Stimulated activated CD4-positive, alpha-beta T cell treated with anti-CD3 and anti-CD28 coated beads, TNF-alpha, amount 100 ng/mL, for 48 hours (primary cell): ENCODE results near the gene NFIA.
"Not testable (repeated sequence)": the region's sequence is repeated elsewhere in the genome, so short reads cannot be mapped to it uniquely, and the experiment has no call there.

Source experiments
- DNase-seq, 3 donors: peaks; one replicate each; pipeline ENCODE4 v3.0.0-alpha.2; 2020; ENCODE audit warnings: low read depth in 3 of 3

NFIA gene

DNA sequence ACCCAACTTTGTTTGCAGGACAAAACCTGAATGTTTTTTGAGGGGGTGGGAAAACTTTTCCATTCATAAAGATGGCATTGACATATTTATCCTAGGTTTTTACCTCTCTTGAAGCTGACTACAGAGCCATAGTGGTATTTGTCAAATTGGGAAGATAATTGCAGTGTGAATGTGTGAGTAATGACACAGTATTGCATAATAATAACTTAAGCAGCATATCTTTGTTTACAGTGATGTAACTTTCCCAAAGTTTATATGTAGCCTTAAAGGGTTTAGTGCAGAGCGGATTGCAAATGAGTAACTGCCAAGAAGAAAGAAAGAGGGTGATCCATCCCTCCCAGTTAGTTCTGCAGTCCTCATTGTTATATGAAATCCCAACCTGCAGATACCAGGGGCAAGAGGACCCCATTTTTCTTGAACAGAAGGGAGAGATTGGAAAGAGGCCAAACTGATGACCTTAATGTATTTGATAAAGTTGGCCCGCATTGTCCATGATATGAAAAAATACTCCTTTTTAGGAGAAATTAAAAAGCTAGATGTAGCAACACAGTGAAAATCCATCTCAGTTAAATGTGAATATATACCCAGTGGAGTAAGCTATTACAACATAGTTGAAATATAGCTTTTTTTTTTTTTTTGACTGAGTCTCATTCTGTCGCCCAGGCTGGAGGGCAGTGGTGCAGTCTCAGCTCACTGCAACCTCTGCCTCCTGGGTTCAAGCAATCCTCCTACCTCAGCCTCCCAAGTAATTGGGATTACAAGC, 23.7 kb upstream of the NFIA start:
- DNase-seq, result no peak

- not testable (repeated sequence) for DNase-seq
Observed at GRCh38 chr1:61061601-61062000, 20.8 kb upstream of the NFIA start.

DNA sequence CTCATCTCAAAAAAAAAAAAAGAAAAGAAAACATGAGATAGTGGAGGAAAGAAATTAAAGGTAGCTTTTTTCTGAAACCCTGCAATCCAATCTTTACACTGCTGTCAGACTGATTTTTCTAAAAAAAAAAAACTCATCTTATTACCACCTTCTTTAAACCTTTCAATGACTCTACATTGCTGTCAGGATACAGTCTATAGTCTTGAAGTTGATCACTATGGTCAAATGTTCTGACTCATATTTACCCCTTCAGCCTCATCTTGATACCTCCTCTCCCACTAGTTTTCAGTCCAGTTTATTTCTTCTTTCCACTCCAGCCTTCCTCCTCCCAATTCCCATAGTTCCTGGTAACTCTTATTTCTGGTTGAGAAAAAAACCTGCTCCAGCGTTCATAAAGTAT, 17.7 kb upstream of the NFIA start:
- DNase-seq, result no peak

DNA sequence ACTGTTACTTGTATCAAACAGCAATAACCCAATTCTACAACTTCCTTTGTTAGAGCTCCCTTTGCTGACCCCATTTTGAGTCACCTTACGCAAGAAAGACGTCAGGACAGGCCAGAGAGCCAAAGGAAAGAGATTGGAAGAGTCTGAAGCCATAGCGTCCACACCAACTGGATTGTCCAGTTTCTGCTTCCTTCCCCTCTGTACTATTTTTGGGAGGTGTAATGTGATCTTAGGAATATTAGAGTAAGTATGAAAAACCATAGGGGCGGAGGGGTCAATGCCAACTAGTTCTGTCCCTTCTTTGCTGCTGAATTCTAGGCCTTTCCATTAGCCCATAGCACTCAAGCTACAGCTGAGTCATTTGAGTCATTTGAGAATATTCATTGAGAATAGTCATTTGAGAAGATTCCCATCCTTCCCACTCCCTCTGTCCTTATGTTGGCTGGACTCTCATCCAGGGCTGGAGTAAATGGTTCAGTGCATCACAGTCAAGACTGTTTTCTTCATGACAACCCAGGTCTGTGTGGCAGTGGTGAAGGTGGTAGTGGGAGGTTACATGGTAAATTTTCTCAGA, 14.8 kb upstream of the NFIA start:
- DNase-seq, result no peak

DNA sequence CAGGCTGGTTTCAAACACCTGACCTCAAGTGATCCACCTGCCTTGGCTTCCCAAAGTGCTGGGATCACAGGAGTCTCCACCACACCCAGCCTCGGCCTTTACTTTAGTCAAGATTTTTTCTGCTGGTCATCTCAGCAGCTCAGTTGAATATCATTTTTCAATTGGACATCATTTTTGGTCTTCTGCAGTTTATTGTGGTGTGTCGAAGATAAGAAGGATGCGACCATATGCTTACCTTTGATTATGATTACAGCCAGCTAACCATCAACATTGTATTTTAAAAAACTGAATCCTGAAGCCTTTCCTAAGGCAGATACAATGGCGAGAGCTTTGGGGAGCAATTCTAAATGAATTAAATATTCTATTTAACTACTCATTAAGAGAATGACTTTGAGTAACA, 12.3 kb upstream of the NFIA start:
- no peak for DNase-seq

DNA sequence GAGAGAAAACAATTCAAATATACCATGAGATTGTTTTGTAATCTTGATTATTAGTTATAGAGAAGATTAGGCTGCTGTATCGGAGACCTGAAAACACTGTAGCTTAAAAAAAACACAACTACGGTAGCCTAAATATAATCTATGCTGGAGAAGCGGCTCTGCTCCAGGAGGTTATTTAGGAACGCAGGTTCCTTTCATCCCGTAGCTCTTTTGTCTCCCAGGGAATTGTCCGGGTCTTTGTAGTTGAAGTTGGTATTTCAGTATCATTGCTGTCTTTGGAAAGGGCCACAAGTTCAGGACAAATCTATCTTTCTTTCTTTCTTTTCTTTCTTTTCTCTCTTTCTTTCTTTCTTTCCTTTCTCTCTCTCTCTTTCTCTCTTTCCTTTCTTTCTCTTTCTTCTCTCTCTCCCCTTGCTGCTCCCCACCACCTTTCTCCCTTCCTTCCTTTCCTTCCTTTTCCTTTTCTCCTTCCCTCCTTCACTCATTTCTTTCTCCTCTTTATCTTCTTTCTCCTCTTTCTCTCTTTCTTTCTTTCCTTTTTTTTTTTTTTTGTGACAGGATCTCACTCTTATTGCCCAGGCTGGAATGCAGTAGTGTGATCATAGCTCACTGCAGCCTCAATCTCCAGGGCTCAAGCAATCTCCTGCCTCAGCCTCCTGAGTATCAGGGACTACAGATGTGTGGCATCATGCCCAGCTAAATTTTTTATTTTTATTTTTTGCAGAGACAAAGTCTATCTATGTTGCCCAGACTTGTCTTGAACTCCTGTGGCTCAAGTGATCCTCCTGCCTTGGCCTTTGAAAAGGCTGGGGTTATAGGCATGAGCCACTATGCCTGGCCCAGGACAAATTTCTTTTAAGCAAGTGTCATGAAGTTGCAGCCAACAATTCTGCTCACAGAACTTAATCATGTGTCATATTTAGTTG, 10.9 kb upstream of the NFIA start:
- no peak for DNase-seq

GRCh38 chr1:61073871-61074270, 8.5 kb upstream of the NFIA start:
- DNase-seq, result no peak

DNA sequence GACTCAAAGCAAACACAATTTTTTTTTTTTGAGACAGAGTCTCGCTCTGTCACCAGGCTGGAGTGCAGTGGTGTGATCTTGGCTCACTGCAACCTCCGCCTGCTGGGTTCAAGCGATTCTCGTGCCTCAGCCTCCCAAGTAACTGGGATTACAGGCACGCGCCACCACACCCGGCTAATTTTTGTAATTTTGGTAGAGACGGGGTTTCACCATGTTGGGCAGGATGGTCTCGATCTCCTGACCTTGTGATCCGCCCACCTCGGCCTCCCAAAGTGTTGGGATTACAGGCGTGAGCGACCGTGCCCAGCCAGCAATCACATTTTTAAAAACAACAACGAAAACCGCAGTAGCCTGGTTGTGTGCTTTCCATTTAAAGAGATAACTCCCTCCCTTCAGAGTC, 6.5 kb upstream of the NFIA start:
- DNase-seq, result not testable (repeated sequence)

- DNase-seq, result peak; percentile 40 to 62 (median 52)
Observed at GRCh38 chr1:61076728-61077675, 5.4 kb upstream of the NFIA start.

DNA sequence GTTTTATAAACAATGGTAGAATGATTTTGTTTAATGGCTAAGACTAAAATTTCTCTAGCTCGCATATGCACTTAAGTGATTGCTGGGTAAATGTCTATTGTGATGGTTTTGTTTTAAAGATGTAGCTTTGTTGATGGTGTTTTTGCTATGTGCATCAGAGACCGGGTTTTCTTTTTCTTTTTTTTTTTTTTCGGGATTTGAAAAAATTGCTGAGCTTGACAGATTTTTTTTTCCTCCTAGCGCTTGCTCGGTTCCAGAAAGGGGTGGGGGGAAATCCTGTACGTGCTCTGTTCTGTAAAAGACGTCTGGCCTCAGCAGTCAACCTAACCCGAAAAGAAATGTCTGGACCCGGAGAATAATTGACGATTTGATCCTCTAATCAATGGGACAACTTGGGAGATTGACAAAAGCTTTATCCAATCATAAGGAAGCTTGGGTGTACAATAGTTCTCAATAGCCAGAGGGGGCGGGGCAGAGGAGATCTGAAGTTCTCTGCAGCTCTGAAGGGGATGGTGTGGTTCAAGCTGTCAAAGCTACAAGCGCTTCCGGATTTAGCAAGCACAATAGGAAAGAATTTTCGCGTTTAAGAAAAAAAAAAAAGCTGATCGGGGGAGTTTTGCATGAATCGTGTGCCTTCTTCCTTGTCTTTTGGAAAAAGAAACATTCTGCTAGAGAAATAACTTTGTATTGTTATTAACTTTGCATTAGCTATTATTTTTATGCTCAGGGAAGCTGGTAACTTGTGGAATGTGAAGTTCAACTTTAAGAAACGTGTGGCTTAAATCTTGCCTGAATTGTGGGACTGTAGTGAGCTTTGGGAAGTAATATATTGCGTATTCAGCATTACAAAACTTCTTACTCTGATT, 4.5 kb upstream of the NFIA start:
- DNase-seq, result peak; percentile 77 to 91 (median 87)

GRCh38 chr1:61078618-61079295, 3.6 kb upstream of the NFIA start:
- no peak for DNase-seq

DNA sequence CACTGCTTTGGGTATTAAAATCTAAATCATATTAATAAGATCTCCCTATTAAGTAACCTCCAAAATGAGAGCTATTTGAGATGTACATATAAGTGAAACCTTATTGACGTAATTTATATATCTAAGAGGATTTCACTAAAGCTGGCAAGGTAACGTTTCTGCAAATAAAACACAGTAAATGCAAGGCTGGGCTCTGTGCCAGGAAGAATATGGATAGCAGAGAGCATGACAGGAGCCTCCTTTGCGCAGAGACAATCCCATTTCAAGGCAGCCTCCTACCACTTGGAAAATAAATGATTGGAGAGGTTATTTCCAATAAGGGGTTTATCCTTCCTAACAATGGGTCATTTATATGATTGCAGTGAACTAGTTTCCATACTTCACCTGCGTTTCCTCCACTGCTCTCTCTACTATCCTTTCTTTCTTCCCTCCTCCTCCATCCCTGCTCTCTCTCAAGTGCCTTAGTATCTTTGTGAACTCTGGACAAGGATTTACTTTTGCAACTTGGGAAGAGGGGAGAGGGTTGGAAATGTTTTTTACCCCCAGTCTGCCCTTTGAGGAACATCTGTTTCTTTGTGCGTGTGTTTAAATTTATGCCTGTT, 3.0 kb upstream of the NFIA start:
- DNase-seq, result no peak

DNA sequence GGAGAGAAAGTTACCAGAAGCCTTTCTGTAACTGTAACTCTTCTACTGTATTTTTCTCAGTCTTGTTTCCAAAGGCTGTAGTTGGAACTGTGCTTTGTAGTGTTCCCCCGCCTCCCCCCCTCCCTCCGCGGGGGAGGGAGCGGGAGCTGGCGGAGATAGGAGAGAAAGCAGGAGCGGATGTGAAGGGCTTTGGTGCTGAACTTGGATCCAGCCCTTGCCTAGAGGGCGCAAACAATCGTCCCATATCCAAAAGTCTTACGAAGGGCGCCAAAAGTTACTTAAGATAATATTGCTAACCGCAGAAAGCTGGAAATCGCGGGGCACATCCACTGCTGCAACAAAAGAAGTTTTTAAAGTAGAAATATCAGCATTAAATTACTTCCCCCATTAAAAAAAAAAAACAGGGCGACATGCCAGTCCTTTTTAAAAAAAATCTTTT, 2.4 kb upstream of the NFIA start:
- DNase-seq, result no peak

DNA sequence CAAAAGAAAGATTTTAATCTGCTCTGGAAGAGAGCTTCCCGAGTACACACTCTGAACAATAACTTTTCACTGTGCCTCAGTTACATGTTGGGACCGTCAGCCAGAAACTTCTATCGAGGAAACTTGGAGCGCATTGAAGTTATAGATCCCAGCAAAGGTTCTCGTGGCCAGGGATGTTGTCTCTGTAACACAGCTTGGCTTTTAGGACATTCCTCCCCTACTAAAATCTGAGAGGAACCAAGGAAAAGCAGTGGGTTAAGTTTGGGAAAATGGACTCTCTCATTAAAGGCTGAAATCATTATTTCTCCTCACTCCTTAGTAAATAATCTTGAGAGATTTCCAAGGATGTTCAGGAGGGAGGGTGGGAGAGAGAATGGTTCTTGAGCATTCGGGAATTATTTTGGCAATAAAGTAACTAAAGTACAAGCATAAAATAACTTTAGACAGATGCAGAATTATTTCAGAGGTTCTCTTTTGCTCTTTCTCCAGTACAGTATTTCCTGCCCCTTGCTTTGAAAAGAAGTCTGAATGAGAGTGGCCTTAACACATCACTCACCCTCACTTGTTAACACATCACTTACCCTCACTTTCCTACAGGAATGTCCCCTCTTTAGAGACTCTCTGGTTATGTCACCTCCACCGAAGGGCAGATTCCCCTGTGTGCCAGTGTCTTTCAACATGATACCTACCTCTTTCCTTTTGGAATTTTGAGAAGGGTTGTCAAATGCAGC, 1.8 kb upstream of the NFIA start:
- DNase-seq, result no peak

DNA sequence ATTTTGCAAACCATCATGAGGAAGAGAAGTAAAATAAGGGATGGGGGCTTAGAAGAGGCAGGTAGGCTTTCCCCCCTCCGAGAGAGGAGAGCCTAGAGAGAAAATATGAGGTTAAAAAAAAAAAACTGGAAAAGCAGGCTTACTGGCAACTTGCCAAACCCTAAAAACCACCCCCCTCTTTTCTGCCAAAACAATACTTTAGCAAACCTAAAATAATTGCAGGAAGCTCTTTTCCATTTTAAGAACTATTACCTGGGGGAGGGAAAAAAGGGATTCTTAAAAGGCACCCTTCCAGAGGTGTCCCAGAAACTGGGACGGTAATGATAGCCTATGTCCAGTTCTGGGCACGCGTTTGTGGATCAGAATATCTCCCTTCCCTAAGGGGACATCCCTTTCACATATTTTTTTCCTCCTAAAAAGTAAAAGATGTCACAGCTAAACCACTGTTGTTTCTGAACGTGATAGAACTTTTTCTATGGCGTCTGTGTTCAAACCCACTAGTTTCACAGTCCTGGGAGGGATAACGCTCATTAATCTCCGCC, 1.1 kb upstream of the NFIA start:
- DNase-seq, result no peak

DNA sequence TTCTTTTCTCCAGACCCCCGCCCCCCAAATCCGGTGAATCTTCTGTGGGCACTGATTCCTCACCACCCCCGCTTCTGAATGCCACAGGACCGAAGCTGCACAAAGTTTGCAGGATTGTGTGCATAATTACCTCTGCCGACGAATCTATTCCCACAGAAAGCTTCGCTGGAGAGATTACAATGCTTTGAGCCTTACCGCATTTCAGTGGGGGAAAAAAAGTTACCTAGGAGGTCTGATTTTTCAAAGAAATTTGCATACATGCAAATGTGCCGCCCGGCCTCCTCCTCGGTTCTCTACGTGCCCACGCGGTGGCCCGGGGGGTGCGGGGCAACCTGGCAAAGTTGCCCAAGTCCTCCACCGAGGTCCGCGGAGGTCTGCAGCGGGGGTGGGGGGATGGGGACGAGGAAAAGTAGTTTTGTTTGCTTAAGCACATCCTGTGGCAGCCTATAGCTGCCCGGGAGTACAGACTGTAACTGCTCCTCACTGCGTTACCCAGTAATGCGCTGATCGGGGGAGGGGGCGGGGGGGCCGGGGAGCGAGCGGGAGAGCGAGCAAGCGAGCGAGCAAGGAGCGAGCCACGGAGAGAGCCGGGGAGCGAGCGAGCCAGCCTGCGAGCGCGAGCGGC, 563 bp upstream of the NFIA start:
- peak in 1 of 3 donors; percentile 34 for DNase-seq

DNA sequence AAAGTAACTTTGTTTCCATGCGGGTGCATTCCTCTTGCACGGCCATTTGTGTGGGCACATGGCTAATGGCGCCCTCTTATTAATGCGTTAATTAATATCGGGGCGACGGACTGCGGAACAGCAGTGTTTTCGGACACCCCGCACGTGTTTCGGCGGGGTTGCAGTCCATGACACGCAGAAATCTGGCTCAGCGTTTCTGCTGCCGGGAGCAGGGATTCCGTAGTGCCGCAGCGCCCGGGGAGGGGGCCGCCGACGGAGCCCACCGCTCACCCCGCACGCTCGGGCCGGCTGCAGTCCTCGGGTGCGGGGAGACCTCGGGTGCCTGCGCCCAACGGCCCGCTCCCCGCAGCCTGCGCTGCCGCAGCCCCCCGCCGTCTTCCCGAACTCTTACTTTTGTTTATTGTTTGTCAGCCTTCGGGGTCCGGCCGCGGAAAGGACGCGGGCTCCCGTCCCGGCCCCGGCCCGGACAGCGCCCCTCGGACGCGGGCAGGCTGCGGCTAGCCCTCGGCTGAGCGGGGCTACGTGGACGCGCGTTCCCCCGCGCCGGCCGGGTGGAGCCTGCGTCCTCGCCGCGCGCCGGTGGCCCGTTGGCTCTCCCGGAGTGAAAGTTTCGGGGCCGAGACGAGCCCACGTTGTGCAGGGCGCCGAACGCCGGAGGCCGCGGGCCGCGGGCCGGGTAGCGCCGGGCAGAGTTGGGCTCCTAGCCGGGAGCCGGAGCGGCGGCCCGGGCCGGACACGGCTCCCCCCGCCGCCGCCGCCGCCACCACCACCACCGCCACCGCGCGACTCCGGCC, 849 bp downstream of the NFIA start:
- no peak for DNase-seq
